Left cardiac atrium (tissue), 4 donors: ENCODE data around the gene CD2BP2. TPM values are rescaled to one million over a fixed set of nuclear protein-coding genes. Genes with fewer than 3 reads are reported as not detected.
A peak's percentile ranks its signal among the peaks of the same experiment; 100 is the strongest.
"Not testable (repeated sequence)": the region's sequence is repeated elsewhere in the genome, so short reads cannot be mapped to it uniquely, and the experiment has no call there.

Source experiments
- ATAC-seq, 2 donors: fragments of 200-7000 bp; cut with Tn5 transposase; one replicate each; pipeline ENCODE4 v1.9.1; 2020; ENCODE audit warnings: mild to moderate bottlenecking in 2 of 2, moderate library complexity in 2 of 2
- DNase-seq: peaks from one replicate; pipeline ENCODE4 v3.0.0-alpha.2; 2020
- intact Hi-C, 2 donors: fragments of 100-400 bp; cut with DNase I; formaldehyde crosslinking; loops; one replicate each; pipeline versions ENCODE4 v1.14.1 to v1.15.1; 2022 to 2023
- long read RNA-seq: library from polyadenylated mRNA; unstranded; transcript quantifications from one replicate; pipeline ENCODE4 v2.0.0, GENCODE V29; 2021
- total RNA-seq, 2 donors: library from RNA; stranded (reverse); fragmentation: NEBNext Ultra II Directional; extraction: Animal tissue kit (Norgen Biotek cat#: 25700); gene quantifications; one replicate each; pipeline ENCODE4 v1.2.1, GENCODE V29; 2021
- donor health status: DM: no; HTN: yes; CAD: no.
- donor health status: DM: no; HTN: yes; CAD: no; lungs with severe emphysema.
- donor health status: DM: yes; HTN: yes; CAD: no.
- donor health status: Dilated cardiomyopathy.

Gene CD2BP2
- total RNA-seq: 10 to 100 TPM; 35.5 to 47.8 TPM
- long read RNA-seq, transcript CD2BP2-201 (7 exons, 3,421 nt): major isoform, 83 of 97 reads
- long read RNA-seq, partial matches to known transcripts: 1 of 97 reads
- long read RNA-seq, other reads (novel, unspliced or antisense): 9 of 97 reads

DNA sequence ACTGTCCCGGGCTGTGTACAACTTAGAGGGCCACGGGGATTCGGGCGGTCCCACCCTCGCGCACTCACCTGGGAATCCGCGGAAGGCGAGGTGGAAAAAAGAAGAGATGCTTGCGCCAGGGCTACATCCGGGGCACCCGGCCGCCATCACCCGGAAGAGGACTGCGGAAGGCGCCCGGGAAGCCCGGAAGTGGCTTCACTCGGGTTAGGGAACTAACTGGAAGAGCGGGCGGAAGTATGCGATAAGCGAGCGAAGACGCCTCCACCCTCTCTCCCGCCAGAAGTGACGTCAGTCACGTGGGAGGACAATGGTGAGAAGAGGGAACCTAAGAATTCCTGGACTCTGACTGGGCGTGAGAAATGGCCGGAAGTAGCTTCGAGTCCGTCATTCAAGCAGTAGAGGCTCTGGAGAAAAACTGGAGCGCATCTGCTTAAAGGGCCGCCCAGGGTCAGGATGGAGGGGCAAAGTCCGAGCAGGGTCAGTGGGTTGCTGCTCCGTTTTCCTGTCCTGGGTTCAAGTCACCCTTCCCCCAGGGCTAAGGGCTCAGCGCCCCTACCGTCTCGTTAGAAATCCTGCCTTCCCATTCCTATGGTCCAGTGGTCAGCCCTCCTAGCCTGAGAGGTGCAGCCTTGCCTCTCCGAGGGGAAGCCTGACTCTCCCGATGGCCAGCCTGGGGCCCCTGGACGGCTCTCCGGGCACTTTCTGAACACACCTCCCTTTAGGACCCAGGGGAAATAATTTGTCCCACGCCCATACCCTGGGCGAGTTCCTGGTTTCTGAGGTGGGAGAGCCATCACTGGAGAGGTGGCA is at the start of gene CD2BP2:
CD2BP2 (minus strand) TSS at position 165 of the 810 bp plus-strand sequence. CDS start 627 bp downstream, outside the sequence.
- intact Hi-C loops: loop anchor here in 1 of 2 donors (10.0 kb wide), 1 partner anchor 49 kb away; the partner anchor contains the start of gene ZNF771
- DNase-seq (peak; percentile 98), ATAC-seq (peak; percentile 91 to 93)

DNA sequence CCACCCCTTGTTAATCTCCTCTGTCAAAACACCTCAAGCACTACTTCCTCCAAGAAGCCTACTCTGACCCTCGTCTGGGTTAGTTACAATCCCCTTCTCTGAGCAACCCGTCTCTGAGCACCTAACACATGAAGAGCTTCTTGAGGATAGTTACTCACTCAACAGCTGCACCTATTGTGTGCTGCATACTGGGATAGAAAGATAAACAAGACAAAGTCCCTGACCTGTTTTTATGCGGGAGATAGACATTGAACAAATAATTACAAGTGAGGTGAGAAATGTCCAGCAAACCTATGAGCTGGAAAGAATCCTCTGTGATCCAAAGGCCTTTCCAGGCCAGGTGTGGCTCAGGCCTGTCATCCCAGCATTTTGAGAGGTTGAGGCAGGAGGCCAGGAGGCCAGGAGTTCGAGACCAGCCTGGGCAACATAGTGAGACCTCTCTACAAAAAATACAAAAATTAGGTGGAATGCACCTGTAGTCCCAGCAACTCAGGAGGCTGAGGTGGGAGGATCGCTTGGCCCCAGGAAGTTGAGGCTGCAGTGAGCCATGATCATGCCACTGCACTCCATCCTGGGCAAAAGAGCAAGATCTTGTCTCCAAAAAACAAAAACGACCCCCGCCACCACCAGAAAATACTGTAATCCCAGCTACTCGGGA is 46.8 kb upstream of the CD2BP2 start:
- no peak for DNase-seq
- no peak for ATAC-seq
- intact Hi-C loops: loop anchor here (10.0 kb wide), 2 partner anchors 47 to 307 kb away; partner anchors contain the start of genes CD2BP2 (in 1 of the 2), TBX6 (in 1 of the 2) and YPEL3 (in 1 of the 2)

DNA sequence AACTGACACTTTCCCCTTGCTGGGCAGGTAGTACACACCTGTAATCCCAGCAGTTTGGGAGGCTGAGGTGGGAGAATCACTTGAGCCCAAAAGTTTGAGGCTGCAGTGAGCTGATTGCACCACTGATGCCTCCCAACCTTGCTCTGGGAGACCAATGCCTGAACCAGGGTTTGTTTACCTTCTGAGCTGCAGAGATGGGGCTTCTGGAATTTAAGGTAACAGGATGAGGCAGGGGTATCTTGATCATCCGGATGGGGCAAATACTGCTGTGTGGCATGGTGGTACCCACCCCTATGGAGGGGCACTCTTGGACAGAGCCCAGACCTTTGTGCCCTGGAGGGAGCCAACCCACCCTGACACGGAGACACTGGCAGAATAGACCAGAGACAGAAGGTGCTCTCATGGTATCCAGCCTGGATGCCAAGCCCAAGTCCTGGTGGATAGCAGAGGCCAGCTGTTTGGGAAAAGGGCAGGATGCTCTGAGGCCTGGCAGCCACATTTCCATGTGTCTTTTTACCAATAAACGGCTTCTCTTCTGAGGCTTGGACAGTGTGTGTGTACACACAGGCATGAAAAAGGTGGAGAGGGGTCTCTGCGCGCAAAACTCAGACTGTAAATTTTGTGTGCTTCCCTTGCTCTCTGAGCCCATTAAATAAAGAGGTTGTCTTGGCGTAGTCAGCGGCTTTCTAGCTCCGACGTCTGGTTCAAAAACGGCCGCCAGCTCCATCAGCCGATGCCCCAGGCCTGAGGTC is 44.5 kb upstream of the CD2BP2 start:
- intact Hi-C loops: loop anchor here (10.0 kb wide), 2 partner anchors 45 to 305 kb away; partner anchors contain the start of genes CD2BP2 (in 1 of the 2), TBX6 (in 1 of the 2) and YPEL3 (in 1 of the 2)
- ATAC-seq (no peak), DNase-seq (no peak)

DNA sequence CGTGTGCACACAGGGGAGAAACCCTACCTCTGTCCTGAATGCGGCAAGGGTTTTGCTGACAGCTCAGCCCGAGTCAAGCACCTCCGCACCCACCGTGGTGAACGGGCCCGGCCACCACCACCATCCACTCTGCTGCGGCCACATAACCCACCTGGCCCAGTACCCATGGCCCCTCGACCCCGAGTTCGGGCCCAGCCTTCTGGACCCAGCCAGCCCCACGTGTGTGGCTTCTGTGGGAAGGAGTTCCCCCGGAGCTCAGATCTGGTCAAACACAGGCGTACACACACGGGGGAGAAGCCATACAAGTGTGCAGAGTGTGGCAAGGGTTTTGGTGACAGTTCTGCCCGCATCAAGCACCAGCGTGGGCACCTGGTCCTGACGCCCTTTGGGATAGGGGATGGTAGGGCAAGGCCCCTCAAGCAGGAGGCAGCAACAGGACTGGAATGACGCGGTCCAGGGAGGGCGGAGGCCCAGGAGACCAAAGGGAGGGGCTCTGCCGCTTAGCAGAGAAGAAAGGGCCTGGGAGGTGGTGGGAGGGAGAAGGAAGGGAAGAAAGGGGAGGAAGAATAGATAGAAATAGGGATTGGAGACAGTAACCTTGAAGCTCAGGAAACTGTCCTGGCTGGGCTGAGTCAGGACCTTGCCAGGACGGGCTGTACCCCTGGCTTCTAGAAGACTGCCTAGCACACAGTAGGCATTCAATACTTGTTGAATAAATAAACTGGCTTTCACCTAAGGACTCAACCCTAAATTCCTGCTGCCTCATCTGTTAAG is 43.7 kb upstream of the CD2BP2 start:
- intact Hi-C loops: no loop called here
- DNase-seq: no peak
- ATAC-seq: no peak

DNA sequence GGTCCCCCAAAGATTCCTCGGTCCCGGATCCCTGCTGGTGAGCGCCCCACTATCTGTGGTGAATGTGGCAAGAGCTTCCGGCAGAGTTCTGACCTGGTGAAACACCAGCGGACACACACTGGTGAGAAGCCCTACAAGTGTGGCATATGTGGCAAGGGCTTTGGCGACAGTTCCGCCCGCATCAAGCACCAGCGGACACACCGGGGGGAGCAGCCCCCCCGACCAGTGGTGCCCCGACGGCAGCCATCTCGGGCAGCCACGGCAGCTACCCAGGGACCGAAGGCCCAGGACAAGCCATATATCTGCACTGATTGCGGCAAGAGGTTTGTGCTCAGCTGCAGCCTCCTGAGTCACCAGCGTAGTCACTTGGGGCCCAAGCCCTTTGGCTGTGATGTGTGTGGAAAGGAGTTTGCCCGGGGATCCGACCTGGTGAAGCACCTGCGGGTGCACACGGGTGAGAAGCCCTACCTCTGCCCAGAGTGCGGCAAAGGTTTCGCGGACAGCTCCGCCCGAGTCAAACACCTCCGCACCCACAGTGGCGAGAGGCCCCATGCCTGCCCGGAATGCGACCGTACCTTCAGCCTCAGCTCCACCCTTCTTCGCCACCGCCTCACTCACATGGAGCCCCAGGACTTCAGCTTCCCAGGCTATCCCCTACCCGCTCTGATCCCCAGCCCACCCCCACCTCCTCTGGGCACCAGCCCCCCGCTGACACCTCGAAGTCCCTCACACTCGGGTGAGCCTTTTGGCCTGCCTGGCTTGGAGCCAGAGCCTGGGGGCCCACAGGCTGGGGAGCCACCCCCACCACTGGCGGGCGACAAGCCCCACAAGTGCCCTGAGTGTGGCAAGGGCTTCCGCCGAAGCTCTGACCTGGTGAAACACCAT is 42.9 kb upstream of the CD2BP2 start:
- no peak for ATAC-seq
- intact Hi-C loops: no loop called here
- DNase-seq: no peak

DNA sequence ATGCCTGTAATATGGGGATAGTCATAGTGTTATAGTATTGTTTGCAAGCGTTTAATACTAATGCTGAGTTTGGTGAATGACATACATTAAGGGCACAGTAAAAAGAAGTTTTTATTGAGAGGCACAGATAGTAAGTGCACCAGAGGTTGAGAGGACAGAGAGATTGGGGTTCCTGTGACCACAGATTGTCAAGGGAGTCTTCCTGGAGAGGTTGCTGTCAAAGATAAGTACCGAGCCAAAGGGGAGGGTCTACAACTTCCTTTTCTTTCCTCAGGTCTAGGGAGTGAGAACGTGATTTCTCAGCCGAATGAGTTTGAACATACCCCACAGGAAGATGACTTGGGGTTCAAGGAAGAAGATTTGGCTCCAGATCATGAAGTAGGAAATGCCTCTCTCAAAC is 41.9 kb upstream of the CD2BP2 start:
- intact Hi-C loops: no loop called here
- ATAC-seq (no peak), DNase-seq (no peak)

DNA sequence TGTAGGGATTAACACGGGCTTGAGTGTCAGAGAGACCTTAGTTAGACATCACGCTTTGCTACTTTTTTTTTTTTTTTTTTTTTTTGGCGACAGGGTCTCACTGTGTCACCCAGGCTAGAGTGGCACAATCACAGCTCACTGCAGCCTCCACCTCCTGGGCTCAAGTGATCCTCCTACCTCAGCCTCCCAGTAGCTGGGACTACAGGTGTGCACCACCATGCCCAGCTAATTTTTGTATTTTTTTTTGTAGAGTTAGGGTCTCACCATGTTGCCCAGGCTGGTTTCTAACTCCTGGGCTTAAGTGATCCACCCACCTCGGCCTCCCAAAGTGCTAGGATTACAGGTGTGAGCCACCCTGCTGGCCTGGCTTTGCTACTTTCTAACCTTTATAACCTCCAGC is 41.5 kb upstream of the CD2BP2 start:
- DNase-seq, ATAC-seq, intact Hi-C loops: not testable (repeated sequence)

DNA sequence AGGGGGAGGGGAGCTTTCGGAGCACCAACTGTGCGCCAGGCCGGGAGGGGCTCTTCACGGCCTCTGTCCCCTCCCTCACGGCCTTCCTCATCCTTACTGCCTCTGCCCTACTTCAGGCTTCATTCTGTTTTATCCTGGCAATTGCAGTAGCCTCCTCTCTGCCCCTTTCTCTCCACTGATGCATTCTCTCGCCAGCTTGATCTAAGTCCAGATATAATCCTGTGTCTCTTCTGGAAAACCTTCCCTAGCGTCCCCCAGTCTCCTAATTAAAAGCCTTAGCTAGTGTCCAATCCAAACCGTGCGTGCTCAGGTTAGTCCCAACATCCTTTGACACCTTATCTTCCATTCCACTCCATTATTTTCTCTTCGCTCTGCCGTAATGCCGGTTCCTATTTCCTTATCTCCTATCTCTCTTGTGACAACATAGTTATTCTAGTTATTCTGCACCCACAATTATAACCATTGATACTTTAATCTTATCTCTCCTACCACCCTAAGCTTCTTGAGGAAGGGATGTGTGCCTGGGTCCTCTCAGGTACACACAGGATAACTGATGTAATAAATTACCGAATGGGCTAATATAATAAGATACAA is 41.0 kb upstream of the CD2BP2 start:
- DNase-seq (no peak), ATAC-seq (no peak)
- intact Hi-C loops: no loop called here

DNA sequence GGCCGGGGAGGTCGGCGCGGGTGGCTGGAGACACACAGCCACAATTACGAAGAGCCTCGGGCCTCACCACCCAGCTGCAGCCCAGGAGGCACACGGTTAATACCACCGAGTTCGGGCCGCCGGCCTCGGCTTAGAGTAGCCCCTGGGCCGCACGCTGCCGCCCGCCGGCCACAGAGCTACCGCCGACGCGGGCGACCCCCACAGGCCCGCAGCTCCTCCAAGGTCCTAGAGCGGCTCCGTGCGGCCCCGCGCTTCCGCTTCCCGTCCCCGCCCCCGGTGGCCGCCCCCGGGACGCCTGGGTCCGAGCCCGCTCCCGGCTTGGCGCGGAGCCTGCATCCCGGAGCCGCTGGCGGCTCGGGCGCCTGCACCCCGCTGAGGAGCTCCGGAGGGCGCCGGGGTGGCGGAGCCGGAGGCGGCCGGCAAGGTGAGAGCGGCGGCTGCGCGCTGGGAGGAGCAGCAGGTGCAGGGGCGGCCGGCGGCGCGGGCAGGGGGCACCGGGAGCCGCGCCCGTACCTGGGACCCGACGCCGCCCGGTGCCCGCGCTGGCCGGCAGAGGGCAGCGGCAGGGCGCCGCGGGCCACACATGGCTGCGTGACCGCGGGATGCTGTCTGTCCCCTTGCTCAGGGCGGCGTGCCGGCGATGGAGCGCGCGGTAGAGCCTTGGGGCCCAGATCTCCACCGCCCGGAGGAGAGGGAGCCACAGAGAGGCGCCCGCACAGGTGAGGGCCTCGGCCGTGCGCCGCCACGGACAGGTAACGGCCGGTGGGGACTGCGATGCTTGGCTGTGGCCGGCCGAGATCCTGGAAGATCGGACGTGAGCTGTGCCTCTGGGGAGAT is 40.3 kb upstream of the CD2BP2 start, which contains the start of gene ZNF48:
ZNF48 (plus strand) TSS at position 266 of the 837 bp plus-strand sequence; CDS start at position 641, 375 bp downstream.
- ATAC-seq (peak; percentile 97), DNase-seq (peak; percentile 93)
- intact Hi-C loops: no loop called here

DNA sequence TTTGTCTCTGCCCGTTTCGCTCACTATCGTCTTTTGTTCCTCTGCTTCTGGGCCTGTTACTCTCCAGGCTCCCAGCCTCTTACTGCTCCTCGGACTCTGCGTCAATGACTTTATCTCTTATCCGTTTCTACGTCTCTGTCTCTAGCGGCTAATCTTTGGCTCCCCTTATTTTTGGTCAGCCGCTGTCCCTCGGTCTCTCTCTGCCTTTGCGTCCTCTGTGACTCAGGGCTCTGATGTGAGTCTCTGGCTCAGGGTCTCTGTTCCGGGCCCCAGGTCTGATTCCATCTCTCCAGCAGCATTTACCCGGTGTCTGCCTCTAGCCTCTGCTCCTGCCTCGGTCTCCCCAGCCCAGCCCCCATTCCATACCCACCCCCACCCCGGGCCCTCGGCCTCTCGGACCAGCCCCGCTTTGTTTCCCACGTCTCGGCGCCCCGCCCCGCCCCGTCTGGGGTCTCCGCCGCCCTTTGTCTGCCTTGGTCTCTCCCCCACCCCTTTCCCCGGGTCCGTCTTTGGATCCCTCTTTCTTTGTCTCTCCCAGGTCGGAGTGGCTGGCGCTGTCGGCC is 39.6 kb upstream of the CD2BP2 start:
- DNase-seq (peak; percentile 52), ATAC-seq (peak; percentile 25 to 62)
- intact Hi-C loops: no loop called here

DNA sequence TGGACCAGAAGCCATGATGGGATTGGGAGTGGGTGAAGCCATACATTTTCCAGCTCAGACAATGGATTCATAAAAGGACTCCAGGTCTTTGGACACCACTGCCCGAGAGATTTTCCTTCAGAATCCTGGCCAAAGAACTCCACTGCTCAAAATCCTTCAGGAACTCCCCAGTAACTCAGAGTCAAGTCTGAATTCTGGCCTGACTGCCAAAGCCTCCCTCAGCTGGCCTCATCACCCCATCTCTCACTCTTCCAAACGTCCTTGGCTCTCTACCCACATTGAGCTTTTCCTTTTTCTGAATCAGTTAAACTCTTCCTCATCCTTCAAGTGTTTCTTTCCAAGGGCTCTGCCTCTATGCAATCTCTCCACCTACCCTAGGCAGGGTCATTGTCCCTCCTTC is 28.4 kb upstream of the CD2BP2 start:
- intact Hi-C loops: no loop called here
- DNase-seq (no peak), ATAC-seq (no peak)

DNA sequence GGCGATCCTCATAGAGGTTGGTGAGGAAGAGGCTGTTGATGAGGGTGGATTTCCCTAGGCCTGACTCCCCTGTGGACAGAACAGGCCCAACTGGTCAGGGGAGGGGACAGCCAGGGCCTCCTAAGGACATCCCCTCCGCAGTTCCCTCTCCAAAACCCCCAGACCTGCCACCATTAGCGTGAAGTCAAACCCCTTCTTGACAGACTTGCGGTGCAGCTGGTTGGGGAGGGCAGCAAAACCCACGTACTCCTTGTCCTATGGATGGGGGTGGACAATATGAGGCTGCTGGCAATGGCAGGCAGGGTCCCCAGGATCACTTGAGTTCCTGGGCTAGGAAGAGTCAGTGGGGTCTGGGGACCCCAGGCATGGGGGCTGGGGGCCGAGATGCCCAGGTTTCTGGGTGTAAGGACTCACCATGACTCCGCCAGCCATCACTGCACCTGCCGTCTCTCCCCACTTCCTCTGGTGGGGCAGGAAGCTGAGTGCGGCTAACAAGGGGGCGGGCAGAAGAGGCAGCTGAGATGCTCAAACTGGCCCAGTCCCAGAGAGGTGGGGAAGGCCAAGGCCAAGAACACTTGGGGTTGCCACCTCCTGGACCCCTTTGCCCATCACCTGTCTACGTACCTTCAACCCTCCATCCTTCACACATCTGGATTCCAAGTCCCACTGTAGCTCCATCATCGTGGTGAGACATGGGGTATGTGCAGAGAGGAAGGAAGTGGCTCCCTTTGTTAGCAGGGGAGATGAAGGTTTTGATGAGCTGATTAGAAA is 27.2 kb upstream of the CD2BP2 start, which contains the start of gene SEPTIN1:
SEPTIN1 (minus strand) TSS at position 451 of the 771 bp plus-strand sequence; CDS start at position 432, 19 bp downstream.
- DNase-seq: no peak
- no peak for ATAC-seq
- intact Hi-C loops: no loop called here

DNA sequence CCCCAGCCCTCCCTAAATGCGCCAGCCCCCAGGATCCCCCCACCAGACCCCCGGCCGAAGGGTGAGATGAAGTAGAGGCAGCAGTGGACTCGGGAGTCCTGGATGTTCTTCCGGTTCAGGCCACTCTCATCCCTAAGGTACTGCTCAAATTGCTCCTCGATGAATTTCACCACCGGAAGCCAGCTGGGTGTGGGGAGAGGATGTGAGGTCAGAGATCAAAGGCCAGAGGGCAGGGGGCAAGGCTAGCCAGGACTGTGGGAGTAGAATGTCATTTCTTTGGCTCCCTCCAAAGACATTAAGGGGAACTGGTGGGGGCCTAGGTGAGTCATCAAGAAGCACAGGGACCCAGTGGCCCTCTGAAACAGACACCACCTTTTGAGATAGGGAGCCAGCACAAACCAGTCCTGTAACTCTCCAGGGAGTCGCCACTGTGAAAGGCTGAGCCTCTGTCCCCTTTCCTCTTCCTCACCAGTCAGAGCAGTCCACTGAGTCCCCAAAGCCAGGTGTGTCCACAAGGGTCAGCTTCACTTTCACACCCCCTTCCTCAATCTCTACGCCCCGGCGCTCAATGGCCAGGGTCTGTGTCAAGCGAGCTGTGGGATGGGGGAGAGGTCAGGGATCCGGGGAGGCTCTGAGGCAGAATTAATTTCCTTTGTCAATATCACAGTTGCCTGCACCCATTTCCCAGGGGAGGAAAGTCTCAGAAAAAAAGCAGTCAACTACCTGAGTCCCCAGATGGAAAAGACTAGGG is 26.4 kb upstream of the CD2BP2 start:
- no peak for ATAC-seq
- no peak for DNase-seq
- intact Hi-C loops: no loop called here

DNA sequence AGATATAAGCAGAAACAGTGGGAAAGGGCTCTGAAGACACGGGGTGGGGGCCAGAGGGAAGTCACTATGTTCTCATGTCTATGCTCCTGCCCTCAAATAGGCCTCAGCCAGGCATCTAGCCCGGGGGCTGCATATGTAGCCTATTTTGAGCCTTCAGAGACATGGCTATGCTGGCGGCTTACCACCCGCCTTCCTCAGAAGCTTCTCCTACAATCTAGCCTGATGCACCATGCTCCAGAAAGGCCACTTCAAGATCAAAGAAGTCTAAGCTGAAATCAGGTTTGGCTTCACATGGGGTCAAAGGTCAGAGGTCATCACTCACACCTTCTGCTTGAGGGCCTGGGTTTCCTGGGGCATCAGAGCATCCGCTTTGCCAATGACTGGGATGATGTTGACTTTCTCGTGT is 25.7 kb upstream of the CD2BP2 start:
- intact Hi-C loops: no loop called here
- DNase-seq: no peak
- ATAC-seq: no peak
